ENCODE results near the gene ANKRD12. TPM values are rescaled to one million over a fixed set of nuclear protein-coding genes. Genes with fewer than 3 reads are reported as not detected.
A peak's percentile ranks its signal among the peaks of the same experiment; 100 is the strongest.

The ANKRD12 gene
- total and polyA plus RNA-seq, 2 of the 4 experiments (the other 2 are of a cell fraction): 2.6 to 12.9 TPM

GRCh38 chr18:9330419-9330818 is 193.8 kb downstream of the ANKRD12 start (continued):
- no peak for TF ChIP-seq MAFK (IDR thresholded peaks at IDR 0.05; ENCODE audit: low read depth, low read length)

- peaks cover 9% of the 10 kb centered on the region for H3K36me3 ChIP-seq (ENCODE audit: control insufficient read depth, insufficient read depth, low read length)
- H3K9me3 ChIP-seq (ENCODE audit: control insufficient read depth, insufficient read depth, low read length): no peaks in the 10 kb centered on the region; the same call in 1 of the 2 replicates
- peak overlapping the region; percentile 90 for H3K4ac ChIP-seq (ENCODE audit: low read depth, low read length)
- H2BK20ac ChIP-seq (ENCODE audit: low read depth, low read length): peak overlapping the region; percentile 63; the same call in 1 of the 2 replicates
- H3K4me1 ChIP-seq (ENCODE audit: control insufficient read depth, insufficient read depth, low read length): peaks cover 6% of the 10 kb centered on the region
- peak overlapping the region; percentile 71; the same call in 2 of the 3 replicates for H2BK15ac ChIP-seq (ENCODE audit: low read depth, low read length)
- ATAC-seq (ENCODE audit: low read depth) (peak; percentile 59), DNase-seq (no peak)
- H2BK5ac ChIP-seq (ENCODE audit: low read depth, low read length, poor library complexity, severe bottlenecking): peak overlapping the region; percentile 84
- peak overlapping the region; percentile 94 for H2AFZ ChIP-seq (replicated peaks; ENCODE audit: low read length, poor library complexity)
- in situ Hi-C loops (cut with MboI; ENCODE audit: low sequenced_read_pairs) (loop anchor here (10.0 kb wide), 1 partner anchor 259 kb away; no protein-coding TSS in a partner anchor), intact Hi-C loops (cut with micrococcal nuclease) (loop anchor here (1.0 to 5.0 kb wide), 4 partner anchors 41 to 261 kb away; partner anchors contain the start of gene RALBP1), dilution Hi-C loops (cut with HindIII; ENCODE audit: low sequenced_read_pairs, unreplicated experiment) (no loop called here)
- H3K27me3 ChIP-seq (ENCODE audit: control insufficient read depth, insufficient read depth, low read length): no peaks in the 10 kb centered on the region
- peak overlapping the region; percentile 94 for H3K9ac ChIP-seq (ENCODE audit: low read depth, low read length)
- peak overlapping the region; percentile 84 for H3K56ac ChIP-seq (ENCODE audit: extremely low read depth, insufficient read depth, low read length)
- peak overlapping the region; percentile 3 for H2AK9ac ChIP-seq (replicated peaks; ENCODE audit: low read depth, low read length, poor library complexity)
- H4K20me1 ChIP-seq (ENCODE audit: insufficient read depth, low read length): peaks cover 10% of the 10 kb centered on the region; the same call in 1 of the 2 replicates
- peak overlapping the region; percentile 95 for H3K4me2 ChIP-seq (ENCODE audit: low read depth, low read length)
- BruUV-seq (replicated peaks): no TSS peak
- peak overlapping the region; percentile 90 for H3K27ac ChIP-seq (ENCODE audit: insufficient read depth, low read length)
- CTCF ChIA-PET: interaction anchor here (0.7 to 1.3 kb wide), 4 partner anchors 20 to 260 kb away, joined by 4 to 5 read pairs (median 4); no protein-coding TSS in a partner anchor
- H3K4me3 ChIP-seq (ENCODE audit: insufficient read depth, low read depth, low read length): peak overlapping the region; percentile 79
- H3K18ac ChIP-seq (ENCODE audit: low read depth, low read length): peak overlapping the region; percentile 92
- peak overlapping the region; percentile 65 for H3K14ac ChIP-seq (replicated peaks; ENCODE audit: low read depth, low read length)
- peak overlapping the region; percentile 61 for H4K91ac ChIP-seq (ENCODE audit: insufficient read depth, low read depth, low read length)
- 32% methylated on average over 16 of the region's 52 CpGs; no CpG with 5 or more reads in 1 of the 2 experiments for WGBS, 2 experiments (ENCODE audit: extremely low coverage in 2 of 2, insufficient read length in 1 of 2)
- H2BK120ac ChIP-seq (ENCODE audit: low read depth, low read length): peak overlapping the region; percentile 87
- peaks cover 8 to 39% of the 10 kb centered on the region in 2 experiments; a peak in 3 of 4 replicates for H3K79me1 ChIP-seq (ENCODE audit: low read depth in 1 of 2, low read length in 2 of 2)
- H3K9me1 ChIP-seq (ENCODE audit: insufficient read depth, low read length): peaks cover 2% of the 10 kb centered on the region; the same call in 1 of the 2 replicates
- H2AK5ac ChIP-seq (ENCODE audit: low read depth, low read length): peak overlapping the region; percentile 27; the same call in 1 of the 2 replicates
- POLR2A ChIA-PET (ENCODE audit: unreplicated experiment): interaction anchor here (0.6 to 0.7 kb wide), 2 partner anchors 13 to 155 kb away, joined by 3 read pairs; no protein-coding TSS in a partner anchor
- peak overlapping the region; percentile 76 for H4K5ac ChIP-seq (ENCODE audit: low read depth, low read length)
- no peak; the same call in 1 of the 2 replicates for TF ChIP-seq USF2 (IDR thresholded peaks at IDR 0.05; ENCODE audit: low read depth, low read length)
- peak; percentile 67 for TF ChIP-seq BHLHE40 (IDR thresholded peaks at IDR 0.05; ENCODE audit: low read depth, low read length)
- TF ChIP-seq CTCF (conservative IDR thresholded peaks at IDR 0.05; ENCODE audit: low read depth, low read length): 0 out of 2 replicates have a peak, but pooled peaks have one; percentile 4
- 0 out of 2 replicates have a peak, but pooled peaks have one; percentile 13 for TF ChIP-seq RAD21 (IDR thresholded peaks at IDR 0.05; ENCODE audit: low read length)
- peak overlapping the region; percentile 97 for H3K23ac ChIP-seq (ENCODE audit: low read depth, low read length)
- H4K8ac ChIP-seq (ENCODE audit: low read depth in 2 of 2, low read length in 2 of 2): peak overlapping the region; percentile 55 to 81
Observed at GRCh38 chr18:9333441-9334328, 197.1 kb downstream of the ANKRD12 start.
